ENCODE measurements around the gene FGD2.

The FGD2 gene

GRCh38 chr6:36997811-36998722 is 7.4 kb upstream of the FGD2 start:
- H3K27me3 ChIP-seq (replicated peaks) = no peaks in the 10 kb centered on the region
- DNase-seq = no peak
- H3K36me3 ChIP-seq (replicated peaks) = no peaks in the 10 kb centered on the region
- in situ Hi-C loops (cut with HindIII; ENCODE audit: low pct_ligation_motif_present, low sequenced_read_pairs) = no loop called here
- no peak overlapping the region for H3K27ac ChIP-seq
- no peak for TF ChIP-seq CTCF (IDR thresholded peaks at IDR 0.05; ENCODE audit: low read depth, low read length, missing control alignments)
- H3K4me3 ChIP-seq (ENCODE audit: low read depth, low read length) = no peak overlapping the region

GRCh38 chr6:36998723-36999038 is 6.8 kb upstream of the FGD2 start:
- Histone ChIP-seq H3K36me3 (replicated peaks) (no peaks in the 10 kb centered on the region), H3K27me3 (replicated peaks) (no peaks in the 10 kb centered on the region), H3K4me3 (ENCODE audit: low read depth, low read length) (no peak overlapping the region), H3K27ac (no peak overlapping the region)
- DNase-seq = no peak
- no peak for TF ChIP-seq CTCF (IDR thresholded peaks at IDR 0.05; ENCODE audit: low read depth, low read length, missing control alignments)
- in situ Hi-C loops (cut with HindIII; ENCODE audit: low pct_ligation_motif_present, low sequenced_read_pairs) = no loop called here

GRCh38 chr6:36999061-36999750 is 6.2 kb upstream of the FGD2 start:
- in situ Hi-C loops (cut with HindIII; ENCODE audit: low pct_ligation_motif_present, low sequenced_read_pairs) = no loop called here
- Histone ChIP-seq H3K36me3 (replicated peaks) (no peaks in the 10 kb centered on the region), H3K27me3 (replicated peaks) (no peaks in the 10 kb centered on the region), H3K27ac (no peak overlapping the region), H3K4me3 (ENCODE audit: low read depth, low read length) (no peak overlapping the region)
- no peak for DNase-seq
- no peak for TF ChIP-seq CTCF (IDR thresholded peaks at IDR 0.05; ENCODE audit: low read depth, low read length, missing control alignments)

- in situ Hi-C loops (cut with HindIII; ENCODE audit: low pct_ligation_motif_present, low sequenced_read_pairs) = loop anchor here (25.0 kb wide), 1 partner anchor 237 kb away; no protein-coding TSS in a partner anchor
- Histone ChIP-seq H3K27ac (no peak overlapping the region), H3K27me3 (replicated peaks) (no peaks in the 10 kb centered on the region), H3K36me3 (replicated peaks) (no peaks in the 10 kb centered on the region), H3K4me3 (ENCODE audit: low read depth, low read length) (no peak overlapping the region)
- DNase-seq = no peak
- TF ChIP-seq CTCF (IDR thresholded peaks at IDR 0.05; ENCODE audit: low read depth, low read length, missing control alignments) = no peak
These were observed 5.7 kb upstream of the FGD2 start for GRCh38 chr6:36999751-37000125.

- in situ Hi-C loops (cut with HindIII; ENCODE audit: low pct_ligation_motif_present, low sequenced_read_pairs) = loop anchor here (25.0 kb wide), 1 partner anchor 242 kb away; no protein-coding TSS in a partner anchor
- no peak for DNase-seq
- no peak for TF ChIP-seq CTCF (IDR thresholded peaks at IDR 0.05; ENCODE audit: low read depth, low read length, missing control alignments)
- Histone ChIP-seq H3K4me3 (ENCODE audit: low read depth, low read length) (no peak overlapping the region), H3K36me3 (replicated peaks) (no peaks in the 10 kb centered on the region), H3K27me3 (replicated peaks) (no peaks in the 10 kb centered on the region), H3K27ac (no peak overlapping the region)
These were observed 1.1 kb upstream of the FGD2 start for GRCh38 chr6:37004044-37004980.

Measured in brain microvascular endothelial cell (primary cell).